RPMI8226 (cell line): ENCODE measurements around the gene GATAD1.

Experiments used
- DNase-seq: peaks from one replicate; pipeline ENCODE4 v3.0.0-alpha.2; 2015

Gene GATAD1

GRCh38 chr7:92485267-92485892 lies 38.1 kb downstream of the GATAD1 start:
- DNase-seq, result no peak

GRCh38 chr7:92485974-92486373 lies 38.7 kb downstream of the GATAD1 start:
- no peak for DNase-seq

GRCh38 chr7:92487804-92488203 lies 40.5 kb downstream of the GATAD1 start:
- DNase-seq, result no peak

- no peak for DNase-seq
Observed at GRCh38 chr7:92489634-92490033, 42.4 kb downstream of the GATAD1 start.

- DNase-seq, result no peak
Observed at GRCh38 chr7:92496876-92497275, 49.6 kb downstream of the GATAD1 start.

GRCh38 chr7:92498557-92498956 lies 51.3 kb downstream of the GATAD1 start:
- DNase-seq, result no peak

GRCh38 chr7:92503767-92504166 lies 56.5 kb downstream of the GATAD1 start:
- no peak for DNase-seq

- DNase-seq, result no peak
Observed at GRCh38 chr7:92504563-92504962, 57.3 kb downstream of the GATAD1 start.

GRCh38 chr7:92506363-92506762 lies 59.1 kb downstream of the GATAD1 start:
- no peak for DNase-seq

GRCh38 chr7:92508946-92509345 lies 61.7 kb downstream of the GATAD1 start:
- no peak for DNase-seq
